HG02678 (cell line): Measurements from ENCODE around the gene RUSC1.

Experiments
- ATAC-seq: cut with Tn5 transposase; IDR thresholded peaks from one replicate; pipeline ENCODE4 v1.9.1; 2021; ENCODE audit warnings: mild to moderate bottlenecking, moderate library complexity; ENCODE audit not compliant: unreplicated experiment

The RUSC1 gene

GRCh38 chr1:155295183-155295941 lies 25.3 kb upstream of the RUSC1 start:
- ATAC-seq = no peak

- no peak for ATAC-seq
These were observed 24.8 kb upstream of the RUSC1 start for GRCh38 chr1:155295942-155296267.

- no peak for ATAC-seq
These were observed 24.0 kb upstream of the RUSC1 start for GRCh38 chr1:155296661-155297060.

DNA sequence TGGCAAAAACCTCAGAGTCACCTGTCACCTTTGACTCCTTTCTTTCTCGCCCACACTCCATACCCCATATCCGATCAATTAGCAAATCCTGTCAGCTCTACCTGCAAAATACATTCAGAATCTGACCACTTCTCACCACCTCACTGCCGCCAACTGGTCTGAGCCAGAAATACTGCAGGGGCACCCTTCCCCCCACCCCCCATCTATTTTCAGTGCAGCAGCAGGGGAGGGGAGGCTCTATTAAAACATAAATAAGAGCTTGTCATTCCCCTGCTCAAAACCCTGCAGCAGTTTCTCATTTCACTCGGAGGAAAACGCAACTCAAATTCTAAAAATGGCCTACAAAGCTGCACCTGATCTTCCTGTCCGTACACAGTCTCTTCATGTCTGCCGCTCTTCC lies 23.3 kb upstream of the RUSC1 start:
- no peak for ATAC-seq

DNA sequence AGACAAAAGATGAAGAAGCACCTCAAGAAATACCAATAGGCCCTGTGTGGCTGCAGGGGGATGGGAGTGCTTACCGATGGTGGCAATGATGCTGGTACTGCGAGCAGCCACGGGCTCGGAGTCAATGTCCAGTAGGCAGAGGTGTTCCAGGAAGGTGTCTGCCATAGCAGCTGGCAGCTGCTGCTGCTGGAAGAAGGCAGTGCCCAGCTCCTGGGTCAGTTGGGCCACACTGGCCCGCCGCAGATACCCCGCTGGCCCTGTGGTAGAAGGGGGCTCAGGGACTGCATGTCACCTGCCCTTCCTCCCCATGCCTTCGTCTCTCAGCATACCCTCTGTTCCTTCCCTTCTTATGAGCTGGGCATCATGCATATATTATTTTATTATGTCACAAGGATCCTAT lies 20.7 kb upstream of the RUSC1 start:
- ATAC-seq = no peak

DNA sequence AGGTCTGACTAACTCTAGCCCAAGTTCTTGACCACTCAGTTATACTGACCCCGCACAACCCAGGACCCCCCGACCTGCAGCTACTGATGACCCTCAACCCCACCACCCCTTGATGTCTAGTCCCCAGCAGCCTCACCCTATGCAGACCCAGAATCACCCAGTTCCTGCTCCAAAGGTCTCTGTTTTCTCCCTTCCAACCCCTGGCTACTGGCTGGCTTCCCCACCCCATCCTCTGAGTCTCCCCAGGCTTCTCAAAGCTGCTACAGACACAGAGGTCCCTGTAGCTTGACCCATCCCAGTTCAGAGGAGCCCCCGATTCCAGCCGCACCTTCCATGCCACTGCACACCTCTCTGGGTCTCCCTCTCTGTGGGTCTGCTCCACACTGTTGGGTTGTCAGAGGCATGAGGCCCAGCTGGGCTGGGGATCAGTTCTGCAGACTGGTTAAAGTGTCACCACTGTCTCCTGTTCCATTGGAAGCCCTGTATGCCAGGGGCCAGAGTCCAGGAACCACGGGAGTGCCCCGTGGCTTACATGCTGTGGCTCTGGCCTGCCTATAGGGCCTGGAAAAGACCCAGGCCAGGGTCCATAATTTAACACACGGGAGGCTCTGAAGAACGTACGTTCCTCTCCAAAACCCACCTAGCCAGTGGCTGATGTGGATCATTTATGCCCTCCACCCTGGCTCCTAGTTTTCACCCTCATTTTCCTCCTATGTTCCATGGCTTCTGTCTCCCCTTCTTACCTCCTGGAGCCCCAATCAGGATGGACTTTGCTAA lies 20.0 kb upstream of the RUSC1 start:
- no peak for ATAC-seq

- no peak for ATAC-seq
These were observed 19.3 kb upstream of the RUSC1 start, which contains the start of gene PKLR for GRCh38 chr1:155301342-155301841. Gene PKLR, minus strand, starts transcription at chr1:155301438. Its CDS starts 43 bp downstream, at chr1:155301395.

DNA sequence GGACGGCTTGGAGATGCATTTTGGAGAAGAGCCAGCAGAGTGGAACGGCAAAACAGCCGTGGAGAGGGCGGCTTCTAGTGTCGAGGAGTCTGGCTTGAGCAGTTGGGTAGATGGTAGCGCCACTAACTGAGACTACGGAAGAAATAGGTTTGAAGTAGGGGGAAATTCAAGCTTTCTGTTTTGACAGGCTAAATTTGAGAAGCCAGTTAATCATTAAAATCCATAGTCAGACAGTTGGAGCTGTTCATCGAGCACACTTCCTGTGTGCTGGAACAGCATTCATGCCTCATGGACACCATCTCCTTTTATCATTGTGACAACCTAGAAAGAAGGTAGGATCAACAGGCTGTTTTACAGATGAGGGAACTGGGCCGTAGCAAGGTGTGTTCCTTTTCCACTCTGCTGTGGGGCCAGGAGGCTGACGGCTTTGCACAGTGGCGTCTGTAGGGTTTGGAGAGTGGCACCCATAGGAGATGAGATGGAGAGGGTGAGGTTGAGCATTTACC lies 16.1 kb upstream of the RUSC1 start:
- no peak for ATAC-seq

DNA sequence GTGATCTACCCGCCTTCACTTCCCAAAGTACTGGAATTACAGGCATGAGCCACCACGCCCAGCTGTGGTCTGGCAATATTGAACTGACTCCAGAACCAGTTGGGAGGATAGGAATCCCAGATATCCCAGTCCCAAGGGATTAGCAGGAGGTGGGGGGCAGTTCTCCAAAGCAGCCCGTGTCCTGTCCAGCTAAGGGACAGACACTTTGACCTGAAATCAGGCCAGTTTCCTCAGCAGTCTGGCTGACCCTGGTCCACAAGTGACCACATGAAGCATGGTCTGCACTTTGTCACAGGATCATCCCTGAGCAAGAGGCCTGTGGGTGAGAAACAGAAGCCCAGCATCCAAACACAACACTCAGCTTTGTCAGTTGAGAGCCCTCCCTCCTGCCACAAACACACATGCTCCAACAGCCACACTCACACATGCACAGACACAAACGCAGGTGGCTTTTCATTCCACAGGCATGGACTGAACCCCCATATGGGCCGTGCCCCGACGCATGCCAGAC lies 14.8 kb upstream of the RUSC1 start:
- ATAC-seq = no peak

- ATAC-seq = no peak
These were observed 13.4 kb upstream of the RUSC1 start for GRCh38 chr1:155307247-155307740.

- ATAC-seq = peak; percentile 93
These were observed 11.9 kb upstream of the RUSC1 start, which contains the start of gene FDPS for GRCh38 chr1:155308493-155309422. Gene FDPS, plus strand, starts transcription at chr1:155308866. Its CDS starts 924 bp downstream, at chr1:155309790.

GRCh38 chr1:155309423-155310021 lies 11.2 kb upstream of the RUSC1 start:
- ATAC-seq = no peak

- no peak for ATAC-seq
These were observed 7.4 kb upstream of the RUSC1 start for GRCh38 chr1:155313261-155313660.

GRCh38 chr1:155316922-155317321 lies 3.8 kb upstream of the RUSC1 start:
- no peak for ATAC-seq

DNA sequence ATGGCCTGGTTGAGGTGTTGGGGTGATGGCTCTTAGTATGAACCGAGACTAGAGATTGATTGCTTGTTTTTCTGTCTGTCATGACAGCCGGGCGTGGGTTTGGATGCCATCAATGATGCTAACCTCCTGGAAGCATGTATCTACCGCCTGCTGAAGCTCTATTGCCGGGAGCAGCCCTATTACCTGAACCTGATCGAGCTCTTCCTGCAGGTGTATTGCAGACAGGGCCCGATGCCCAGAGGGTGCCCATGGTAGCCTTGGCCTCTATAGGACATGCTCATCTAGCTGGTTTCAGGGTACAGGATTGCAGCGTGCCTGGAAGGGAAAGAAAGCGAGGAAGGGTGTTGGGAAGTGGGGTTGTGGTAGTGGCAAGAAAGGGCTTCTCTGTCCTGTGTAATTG lies 2.6 kb upstream of the RUSC1 start:
- no peak for ATAC-seq

GRCh38 chr1:155319536-155319935 lies 1.2 kb upstream of the RUSC1 start:
- ATAC-seq = no peak

GRCh38 chr1:155320252-155320651 lies 442 bp upstream of the RUSC1 start:
- ATAC-seq = no peak

DNA sequence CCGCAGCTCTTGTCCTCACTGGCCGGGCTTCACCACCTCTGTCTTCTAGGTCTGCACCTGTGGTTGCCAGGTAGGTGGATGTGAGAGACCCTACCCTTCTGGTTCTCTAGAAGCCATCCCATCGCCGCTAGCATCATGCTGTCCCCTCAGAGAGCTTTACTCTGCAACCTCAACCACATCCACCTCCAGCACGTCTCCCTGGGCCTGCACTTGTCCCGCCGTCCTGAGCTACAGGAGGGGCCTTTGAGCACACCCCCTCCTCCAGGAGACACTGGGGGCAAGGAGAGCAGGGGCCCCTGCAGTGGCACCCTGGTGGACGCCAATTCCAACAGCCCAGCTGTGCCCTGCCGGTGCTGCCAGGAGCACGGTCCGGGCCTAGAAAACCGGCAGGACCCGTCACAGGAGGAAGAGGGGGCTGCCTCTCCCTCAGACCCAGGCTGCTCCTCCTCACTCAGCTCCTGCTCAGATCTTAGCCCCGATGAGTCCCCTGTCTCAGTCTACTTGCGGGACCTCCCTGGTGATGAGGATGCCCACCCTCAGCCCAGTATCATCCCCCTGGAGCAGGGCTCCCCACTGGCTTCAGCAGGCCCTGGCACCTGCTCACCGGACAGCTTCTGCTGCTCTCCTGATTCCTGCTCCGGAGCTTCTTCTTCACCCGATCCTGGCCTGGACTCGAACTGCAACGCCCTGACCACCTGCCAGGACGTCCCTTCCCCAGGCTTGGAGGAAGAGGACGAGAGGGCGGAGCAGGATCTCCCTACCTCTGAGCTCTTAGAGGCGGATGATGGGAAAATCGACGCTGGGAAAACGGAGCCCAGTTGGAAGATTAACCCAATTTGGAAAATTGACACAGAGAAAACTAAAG lies 1.2 kb downstream of the RUSC1 start:
- no peak for ATAC-seq

- ATAC-seq = no peak
These were observed 1.9 kb downstream of the RUSC1 start for GRCh38 chr1:155322571-155322952.
